ENCODE measurements around the gene ANKH.

DNA sequence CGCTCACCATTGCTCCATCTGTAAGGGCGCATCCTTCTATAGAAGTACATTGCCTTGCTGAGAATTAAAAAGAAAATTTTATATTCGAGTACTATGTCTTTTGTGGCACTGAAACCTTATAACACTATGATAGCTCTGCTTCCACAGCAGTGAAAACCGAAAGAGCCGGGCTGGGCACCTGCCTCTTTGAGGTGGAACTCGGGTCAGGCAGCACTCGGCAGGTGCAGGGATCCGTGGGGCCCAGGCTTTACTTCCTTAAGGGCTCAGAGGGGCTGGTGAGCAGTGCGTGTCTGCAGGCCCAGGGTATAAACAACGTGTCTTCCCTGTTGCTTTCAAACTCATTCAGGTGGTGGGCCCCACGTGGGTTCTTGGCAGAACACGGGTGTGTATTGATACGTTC is 137.2 kb downstream of the ANKH start:
- no peak for TF ChIP-seq CTCF (IDR thresholded peaks at IDR 0.05)
- TF ChIP-seq POLR2A (IDR thresholded peaks at IDR 0.05), result no peak

Measured in prostate gland (tissue), 2 donors.